Stimulated activated CD4-positive, alpha-beta T cell treated with anti-CD3 and anti-CD28 coated beads, TNF-alpha, amount 100 ng/mL, for 1 hour (primary cell): ENCODE data around the gene FZR1.
A peak's percentile ranks its signal among the peaks of the same experiment; 100 is the strongest.
"Not testable (repeated sequence)": the region's sequence is repeated elsewhere in the genome, so short reads cannot be mapped to it uniquely, and the experiment has no call there.

Source experiments
- DNase-seq, 3 donors: peaks; one replicate each; pipeline ENCODE4 v3.0.0-alpha.2; 2020; ENCODE audit warnings: low read depth in 3 of 3, low spot score in 1 of 3

Gene FZR1

GRCh38 chr19:3494559-3494958 lies 11.6 kb upstream of the FZR1 start:
- DNase-seq: peak in 1 of 3 donors; percentile 37

GRCh38 chr19:3496392-3497273 lies 9.5 kb upstream of the FZR1 start:
- DNase-seq: no peak

DNA sequence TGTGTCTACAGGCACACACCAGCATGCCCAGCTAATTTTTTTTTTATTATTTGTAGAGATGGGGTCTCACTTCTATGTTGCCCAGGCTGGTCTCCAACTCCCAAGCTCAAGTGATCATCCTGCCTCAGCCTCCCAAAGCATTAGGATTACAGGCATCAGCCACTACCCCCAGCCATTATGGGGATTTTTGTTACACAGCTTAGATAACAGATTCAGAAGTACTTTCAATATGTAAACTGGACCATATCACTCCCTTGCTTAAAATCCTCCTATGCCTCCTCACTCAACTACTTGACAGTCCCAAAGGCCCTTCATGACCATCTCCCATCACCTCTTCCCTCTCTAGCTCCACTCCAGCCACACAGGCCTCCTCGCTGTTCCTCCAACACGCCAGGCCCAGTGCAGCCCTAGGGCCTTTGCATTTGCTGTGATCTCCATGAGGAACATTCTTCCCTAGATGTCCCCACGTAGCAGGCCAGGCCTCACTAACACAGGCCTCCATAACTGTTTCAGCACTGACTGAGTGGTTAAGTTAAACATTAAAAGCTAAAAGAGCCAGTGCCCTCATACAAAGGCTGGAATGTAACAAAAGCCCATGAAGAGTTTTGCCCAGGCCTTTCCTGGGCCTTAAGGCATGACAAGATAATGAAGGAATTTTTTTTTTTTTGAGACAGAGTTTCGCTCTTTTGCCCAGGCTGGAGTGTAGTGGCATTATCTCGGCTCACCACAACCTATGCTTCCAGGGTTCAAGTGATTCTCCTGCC lies 8.2 kb upstream of the FZR1 start:
- no peak for DNase-seq

DNA sequence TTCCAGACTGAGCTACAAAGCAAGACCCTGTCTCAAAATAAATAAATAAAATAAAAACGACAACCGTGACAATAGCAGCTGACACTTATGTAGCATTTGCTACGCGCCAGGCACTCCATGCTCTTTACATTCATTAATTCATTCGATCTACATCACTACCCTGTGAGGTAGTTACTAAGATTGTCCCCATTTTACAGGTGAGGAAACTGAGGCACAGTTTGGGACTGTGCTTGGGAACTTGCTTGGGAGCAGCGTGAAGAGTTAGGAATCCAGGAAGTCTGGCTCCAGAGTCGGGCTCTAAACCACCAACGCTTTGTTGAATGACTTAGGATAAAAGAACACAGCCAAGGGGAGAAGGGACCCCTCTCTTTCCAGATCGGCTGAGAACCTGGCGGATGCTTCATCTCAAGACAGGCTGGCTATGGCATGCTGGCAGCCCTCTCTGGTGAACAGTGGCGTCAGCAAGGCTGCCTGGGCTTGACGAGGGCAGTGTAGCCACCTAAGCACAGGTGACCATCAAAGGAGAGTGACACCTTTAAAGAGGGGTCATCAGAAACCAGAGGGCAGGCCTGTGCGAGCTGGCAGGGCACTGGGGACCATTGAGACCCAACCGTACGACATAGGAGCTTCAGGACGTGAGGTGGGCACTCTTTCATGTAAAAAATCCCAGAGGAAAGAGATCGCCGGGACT lies 6.2 kb upstream of the FZR1 start:
- no peak for DNase-seq

DNA sequence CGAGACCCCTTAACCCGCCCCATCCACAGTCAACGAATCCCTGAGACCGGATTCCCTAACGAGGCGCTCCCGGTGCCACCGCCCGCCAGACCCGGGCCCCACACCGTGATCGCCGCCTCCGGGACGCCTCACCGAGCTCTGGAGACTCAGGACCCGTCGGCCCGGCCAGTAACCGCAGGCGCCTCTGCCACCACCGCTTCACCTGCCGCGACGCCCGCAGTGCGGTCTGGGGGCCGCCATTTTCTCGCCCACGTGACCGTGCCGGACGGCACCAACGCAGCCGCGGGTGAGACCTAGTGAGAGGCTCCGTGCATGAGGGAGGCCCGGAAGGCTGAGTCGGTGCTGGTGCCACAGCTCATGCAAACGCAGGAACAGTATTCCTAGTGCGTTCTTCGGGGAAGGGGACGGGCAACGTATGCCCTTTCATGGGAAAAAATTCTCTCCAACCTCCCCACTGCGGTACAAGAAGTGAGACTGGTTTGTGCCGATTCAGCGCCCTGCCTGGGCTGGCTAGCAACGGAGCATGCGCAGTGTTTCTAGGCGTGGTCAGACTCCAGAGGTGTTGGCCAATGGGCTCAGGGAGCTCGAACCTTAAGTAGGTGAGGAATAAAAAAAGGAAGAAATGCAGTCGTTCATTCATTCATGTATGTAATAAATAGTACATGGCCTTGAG lies 5.5 kb upstream of the FZR1 start, which contains the start of gene DOHH:
TSS of gene DOHH (minus strand) at position 246 of the 673 bp plus-strand sequence. CDS start 3,860 bp downstream, outside the sequence.
- DNase-seq: peak; percentile 89 to 92 (median 91)

DNA sequence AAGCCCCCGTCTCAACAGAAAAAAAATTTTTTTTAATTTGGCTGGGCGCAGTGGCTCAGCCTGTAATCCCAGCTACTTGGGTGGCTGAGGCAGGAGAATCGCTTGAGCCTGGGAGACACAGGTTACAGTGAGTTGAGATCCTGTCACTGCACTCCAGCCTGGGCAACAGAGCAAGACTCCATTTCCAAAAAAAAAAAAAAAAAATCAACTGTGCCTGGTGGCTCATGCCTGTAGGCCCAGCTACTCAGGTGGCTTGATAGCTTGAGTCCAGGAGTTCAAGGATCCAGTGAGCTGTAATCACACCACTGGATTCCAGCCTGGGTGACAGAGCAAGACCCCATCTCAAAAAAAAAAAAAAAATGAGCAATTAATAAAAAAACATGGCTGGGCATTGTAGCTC lies 4.3 kb upstream of the FZR1 start:
- no peak for DNase-seq

GRCh38 chr19:3503036-3503572 lies 3.0 kb upstream of the FZR1 start:
- no peak for DNase-seq

DNA sequence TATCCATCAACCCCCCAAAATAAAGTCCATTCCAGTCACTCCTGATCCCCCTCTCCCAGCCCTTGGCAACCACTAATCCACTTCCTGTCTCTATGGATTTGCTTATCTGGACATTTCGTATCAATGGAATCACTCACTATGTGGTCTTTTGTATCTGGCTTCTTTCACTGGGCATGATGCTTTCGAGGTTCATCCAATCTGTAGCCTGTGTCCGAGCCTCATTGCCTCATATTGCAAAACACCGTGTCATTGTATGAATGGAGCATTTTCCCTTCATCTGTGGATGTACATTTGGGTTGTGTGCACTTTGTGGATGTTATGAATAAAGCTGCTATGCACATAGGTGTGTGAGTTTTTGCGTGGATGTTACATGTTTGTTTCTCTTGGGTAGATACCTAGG lies 1.4 kb upstream of the FZR1 start:
- DNase-seq: no peak

GRCh38 chr19:3506384-3507340 lies 551 bp downstream of the FZR1 start:
- DNase-seq: no peak

DNA sequence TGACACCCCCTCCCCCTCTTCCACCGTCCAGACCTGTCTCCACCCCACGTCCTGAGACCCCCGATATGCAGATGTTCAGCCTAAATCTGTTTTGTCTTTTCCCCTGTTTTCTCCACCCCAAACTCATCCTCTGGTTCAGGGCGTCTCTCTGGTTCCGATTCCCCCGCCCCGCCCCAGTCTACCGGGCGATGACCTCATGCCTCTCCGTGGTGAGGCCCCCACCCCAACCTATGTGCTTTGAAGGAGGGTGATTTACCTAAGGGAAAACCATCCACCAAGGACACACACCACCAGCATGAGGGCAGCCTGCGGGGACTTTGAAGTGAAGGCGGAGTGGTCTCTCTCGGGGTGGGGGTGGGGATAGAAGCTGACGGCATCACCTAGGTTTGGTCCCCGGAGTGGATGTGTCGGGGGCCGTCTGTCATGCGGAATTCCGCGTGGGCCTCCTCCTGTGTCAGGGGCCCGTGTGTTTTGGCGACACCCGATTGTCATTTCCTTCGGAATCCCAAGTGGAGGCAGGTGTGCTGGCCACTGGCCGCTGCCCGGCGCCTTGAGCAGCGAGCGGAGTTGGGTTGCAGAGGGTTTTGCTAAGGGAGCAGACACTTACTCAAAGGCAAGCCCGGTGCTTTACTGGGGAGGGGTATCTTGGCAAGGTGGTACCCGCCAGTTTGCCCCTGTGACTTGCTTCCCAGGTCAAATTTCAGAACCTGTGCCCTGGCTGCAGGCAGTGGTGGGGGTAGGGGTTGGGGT lies 1.4 kb downstream of the FZR1 start:
- DNase-seq: peak in 1 of 3 donors; percentile 25

DNA sequence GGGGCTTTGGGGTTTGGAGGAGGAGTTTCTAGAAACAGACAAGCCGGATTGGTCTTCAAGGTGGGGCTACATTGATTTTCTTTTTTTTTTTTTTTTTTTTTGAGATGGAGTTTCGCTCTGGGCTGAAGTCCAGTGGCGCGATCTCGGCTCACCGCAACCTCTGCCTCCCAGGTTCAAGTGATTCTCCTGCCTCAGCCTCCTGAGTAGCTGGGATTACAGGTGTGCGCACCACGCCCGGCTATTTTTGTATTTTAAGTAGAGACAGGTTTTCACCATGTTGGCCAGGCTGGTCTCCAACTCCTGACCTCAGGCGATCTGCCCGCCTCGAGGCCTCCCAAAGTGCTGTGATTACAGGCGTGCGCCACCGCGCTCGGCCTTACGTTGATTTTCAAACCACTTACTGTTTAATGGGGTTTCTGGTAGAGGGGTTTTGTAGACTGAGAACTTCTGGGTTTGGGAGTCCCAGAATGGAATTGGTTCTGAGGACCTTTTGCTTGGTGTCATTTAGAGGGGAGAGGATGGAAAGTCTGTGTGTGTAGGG lies 2.1 kb downstream of the FZR1 start:
- DNase-seq: not testable (repeated sequence)

DNA sequence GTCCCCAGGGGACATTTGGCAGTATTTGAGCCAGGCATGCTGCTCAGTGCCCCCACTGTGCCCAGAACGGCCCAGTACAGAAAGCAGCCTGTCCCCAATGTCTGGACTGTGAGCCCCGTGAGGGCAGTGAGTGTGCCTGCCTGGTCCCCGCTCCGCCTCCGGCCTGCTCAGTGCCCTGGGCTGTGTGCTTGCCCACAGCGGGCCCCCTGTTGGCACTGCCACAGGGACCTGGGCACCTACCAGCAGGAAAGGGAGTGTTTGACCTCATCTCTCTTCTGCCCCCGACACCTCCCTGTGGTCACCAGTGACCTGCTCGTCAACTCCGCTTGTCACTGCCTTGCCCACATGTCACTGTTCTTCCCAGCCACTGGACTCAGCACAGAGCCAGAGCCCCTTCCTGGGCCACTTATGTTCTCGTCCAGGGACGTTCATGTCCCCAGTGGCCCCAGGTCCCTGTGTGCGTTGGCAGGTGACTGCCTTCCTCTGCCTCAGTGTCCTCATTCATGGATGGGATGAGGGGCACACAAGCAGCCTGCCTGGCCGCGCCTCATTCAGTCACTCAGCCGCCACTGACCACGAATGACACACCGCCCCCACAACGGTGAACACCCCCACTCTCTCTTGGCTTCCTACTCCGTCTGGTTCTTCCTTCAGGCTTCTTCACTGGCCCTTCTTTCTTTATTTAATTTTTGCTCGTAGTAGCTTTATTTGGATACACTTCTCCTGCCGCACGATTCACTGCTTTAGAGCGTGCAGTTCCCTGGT lies 2.8 kb downstream of the FZR1 start:
- no peak for DNase-seq

DNA sequence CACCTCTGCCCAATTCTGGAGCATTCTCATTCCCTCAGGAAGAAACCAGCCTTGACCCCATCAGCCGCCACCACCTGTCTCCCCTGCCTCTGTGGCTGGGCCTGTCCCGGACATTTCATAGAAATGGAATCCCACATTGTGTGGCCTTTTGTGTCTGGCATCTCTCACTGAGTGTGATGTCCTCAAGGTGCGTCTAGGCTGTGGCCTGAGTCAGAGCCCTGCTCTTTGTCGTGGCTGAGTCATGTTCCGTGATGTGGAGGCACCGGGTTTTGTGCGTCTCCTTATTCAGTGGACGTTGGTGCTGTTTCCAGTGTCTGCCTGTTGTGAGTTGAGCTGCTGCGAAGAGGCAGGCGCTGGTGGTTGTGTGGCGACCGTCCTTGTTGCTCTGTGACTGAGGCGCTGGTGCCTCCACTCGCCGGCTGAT lies 3.5 kb downstream of the FZR1 start:
- no peak for DNase-seq

- DNase-seq: no peak
These were observed 4.6 kb downstream of the FZR1 start for GRCh38 chr19:3510727-3511126.

GRCh38 chr19:3511506-3512251 lies 5.6 kb downstream of the FZR1 start:
- no peak for DNase-seq

DNA sequence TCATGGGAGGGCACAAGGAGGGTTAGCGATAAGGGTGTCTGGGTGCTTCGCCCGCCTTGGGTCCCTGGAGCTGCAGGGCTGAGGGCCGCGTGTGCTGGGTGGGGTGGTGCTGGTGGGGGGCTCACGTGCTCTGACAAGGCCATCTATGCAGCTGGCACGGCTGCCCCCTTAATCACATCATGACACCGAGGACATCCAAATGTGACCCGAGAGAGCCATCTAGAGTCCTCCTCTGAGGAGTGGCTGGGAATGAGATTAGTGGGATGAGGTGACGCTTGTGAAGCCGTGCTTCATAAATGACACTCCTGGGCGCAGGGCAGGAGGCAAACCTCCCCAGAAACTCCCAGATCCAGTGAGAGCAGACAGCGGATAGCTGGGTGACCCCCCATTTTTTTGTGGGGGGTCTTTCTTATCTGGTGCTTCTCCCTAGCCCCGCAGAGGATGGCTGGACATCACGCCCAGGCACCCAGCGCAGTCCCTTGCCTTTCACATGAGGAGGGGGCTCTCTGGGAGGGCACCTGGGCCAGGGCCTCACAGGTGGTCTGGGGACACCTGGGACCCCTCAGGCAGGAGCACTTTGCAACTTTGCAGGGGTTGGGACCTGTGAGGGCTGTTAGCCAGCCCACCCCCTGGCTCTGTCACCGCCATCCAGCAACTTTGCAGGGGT lies 6.6 kb downstream of the FZR1 start:
- no peak for DNase-seq
